Endodermal cell (in vitro differentiated cells): ENCODE measurements around the gene MYBPC2. TPM values are rescaled to one million over a fixed set of nuclear protein-coding genes. Genes with fewer than 3 reads are reported as not detected.

ENCODE experiments used
- DNase-seq: peaks from one replicate; pipeline ENCODE4 v3.0.0-alpha.2; 2017
- H3K27ac ChIP-seq: 2 replicates; pipeline ENCODE4 v1.5.1; 2013; ENCODE audit warnings: mild to moderate bottlenecking, low read depth, low read length, moderate library complexity
- H3K27me3 ChIP-seq: 2 replicates; pipeline ENCODE4 v1.6.1; 2013; ENCODE audit warnings: mild to moderate bottlenecking, low read length, moderate library complexity; ENCODE audit not compliant: insufficient read depth, control insufficient read depth, poor library complexity, severe bottlenecking
- H3K36me3 ChIP-seq: 2 replicates; pipeline ENCODE4 v1.7.0; 2013; ENCODE audit warnings: mild to moderate bottlenecking, low read length, moderate library complexity; ENCODE audit not compliant: control insufficient read depth, insufficient read depth
- H3K4me1 ChIP-seq: one replicate; pipeline ENCODE4 v1.7.0; 2013; ENCODE audit warnings: low read length; ENCODE audit not compliant: control insufficient read depth, insufficient read depth
- H3K4me3 ChIP-seq: 2 replicates; pipeline ENCODE4 v1.5.1; 2013; ENCODE audit warnings: mild to moderate bottlenecking, low read length, moderate library complexity
- H3K9ac ChIP-seq: 2 replicates; pipeline ENCODE4 v1.6.1; 2013; ENCODE audit warnings: mild to moderate bottlenecking, low read length, moderate library complexity; ENCODE audit not compliant: poor library complexity, severe bottlenecking; ENCODE audit errors: extremely low read depth
- H3K9me3 ChIP-seq: 2 replicates; pipeline ENCODE4 v1.6.1; 2013; ENCODE audit warnings: mild to moderate bottlenecking, low read length, moderate library complexity; ENCODE audit not compliant: control insufficient read depth
- H3K27ac Mint-ChIP-seq: 2 replicates; pipeline ENCODE4 v1.8.0; 2020; ENCODE audit warnings: mixed read lengths
- H3K27me3 Mint-ChIP-seq: 2 replicates; pipeline ENCODE4 v1.8.0; 2021; ENCODE audit warnings: mild to moderate bottlenecking, mixed read lengths; ENCODE audit not compliant: insufficient read depth
- H3K36me3 Mint-ChIP-seq: 2 replicates; pipeline ENCODE4 v1.8.0; 2020; ENCODE audit warnings: low read depth, mixed read lengths
- H3K4me1 Mint-ChIP-seq: 2 replicates; pipeline ENCODE4 v1.8.0; 2020; ENCODE audit warnings: mixed read lengths
- H3K4me3 Mint-ChIP-seq: 2 replicates; pipeline ENCODE4 v1.8.0; 2020; ENCODE audit warnings: mild to moderate bottlenecking, moderate library complexity, mixed read lengths
- H3K9me3 Mint-ChIP-seq: 2 replicates; pipeline ENCODE4 v1.8.0; 2020; ENCODE audit warnings: mild to moderate bottlenecking, mixed read lengths
- CTCF ChIP-seq: fragments of 200-600 bp; sonication (generic); conservative IDR thresholded peaks from 2 replicates; pipeline ENCODE4 v1.5.0; 2021; ENCODE audit warnings: antibody characterized with exemption, mild to moderate bottlenecking
- WGBS, 2 experiments: methylation state at CpG; one replicate each; pipeline versions ENCODE4 v1.1.5 to v1.1.7; 2013; ENCODE audit warnings: missing lambda C conversion rate in 2 of 2, mixed read lengths in 1 of 2; ENCODE audit not compliant: insufficient coverage in 1 of 2, insufficient read length in 1 of 2; 5-methylcytosine and 5-hydroxymethylcytosine counted together
- total RNA-seq, 2 donors: library from RNA; stranded (reverse); fragmentation: NEBNext Ultra II Directional in 1 of 2; extraction: Animal tissue kit (Norgen Biotek cat#: 25700) in 1 of 2; gene quantifications; 2 replicates in 1 of 2; 3 replicates in 1 of 2; pipeline ENCODE4 v1.2.1, GENCODE V29; 2021

The MYBPC2 gene
- total RNA-seq, 2 donors from 2014 or later: 1.9 to 2.3 TPM

- Mint-ChIP-seq H3K27ac (peak overlapping the region; percentile 88), H3K27me3 (peaks cover 32% of the 10 kb centered on the region), H3K9me3 (no peaks in the 10 kb centered on the region), H3K4me3 (peak overlapping the region; percentile 70), H3K36me3 (no peaks in the 10 kb centered on the region), H3K4me1 (peaks cover 1% of the 10 kb centered on the region)
- H3K9ac ChIP-seq: peak overlapping the region; percentile 38
- H3K27ac ChIP-seq: peak overlapping the region; percentile 97
- no peaks in the 10 kb centered on the region for H3K4me1 ChIP-seq
- no peaks in the 10 kb centered on the region for H3K9me3 ChIP-seq
- WGBS, 2 experiments: 75 to 86% methylated on average over 11 to 26 of the region's 26 CpGs
- DNase-seq: no peak
- H3K27me3 ChIP-seq: no peaks in the 10 kb centered on the region
- H3K4me3 ChIP-seq: peak overlapping the region; percentile 73
- no peak for TF ChIP-seq CTCF
- H3K36me3 ChIP-seq: no peaks in the 10 kb centered on the region
Measured at GRCh38 chr19:50510121-50510670, 77.5 kb downstream of the MYBPC2 start.

- H3K27ac ChIP-seq: peak overlapping the region; percentile 97
- no peaks in the 10 kb centered on the region for H3K9me3 ChIP-seq
- no peaks in the 10 kb centered on the region for H3K36me3 ChIP-seq
- peak overlapping the region; percentile 88 for H3K27ac Mint-ChIP-seq
- no peak for DNase-seq
- peak overlapping the region; percentile 38 for H3K9ac ChIP-seq
- H3K4me1 ChIP-seq: no peaks in the 10 kb centered on the region
- H3K4me3 ChIP-seq: peak overlapping the region; percentile 73
- H3K9me3 Mint-ChIP-seq: no peaks in the 10 kb centered on the region
- WGBS, 2 experiments: 25 to 38% methylated on average over 7 to 10 of the region's 10 CpGs
- TF ChIP-seq CTCF: no peak
- peaks cover 34% of the 10 kb centered on the region for H3K27me3 Mint-ChIP-seq
- H3K4me1 Mint-ChIP-seq: peaks cover 1% of the 10 kb centered on the region
- H3K4me3 Mint-ChIP-seq: peak overlapping the region; percentile 70
- H3K27me3 ChIP-seq: no peaks in the 10 kb centered on the region
- H3K36me3 Mint-ChIP-seq: no peaks in the 10 kb centered on the region
Measured at GRCh38 chr19:50510700-50511068, 78.0 kb downstream of the MYBPC2 start.

- peak within 1 kb of the TSS; percentile 70 for H3K4me3 Mint-ChIP-seq
- no peaks in the 10 kb centered on the region for H3K27me3 ChIP-seq
Measured at GRCh38 chr19:50511069-50511822, 78.6 kb downstream of the MYBPC2 start, which contains the start of gene JOSD2. Gene JOSD2 (minus strand): TSS chr19:50511191. CDS start chr19:50510431, 760 bp downstream.

More at GRCh38 chr19:50511069-50511822, 78.6 kb downstream of the MYBPC2 start, which contains the start of gene JOSD2:
- Histone ChIP-seq H3K9ac (peak within 1 kb of the TSS; percentile 38), H3K36me3 (no peaks in the 10 kb centered on the region), H3K4me3 (peak within 1 kb of the TSS; percentile 73), H3K4me1 (no peaks in the 10 kb centered on the region), H3K9me3 (no peaks in the 10 kb centered on the region), H3K27ac (peak within 1 kb of the TSS; percentile 97)
- 27 to 38% methylated on average over 23 to 69 of the region's 69 CpGs for WGBS, 2 experiments
- peak within 1 kb of the TSS; percentile 94 for H3K27ac Mint-ChIP-seq
- peaks cover 37% of the 10 kb centered on the region for H3K27me3 Mint-ChIP-seq
- no peaks in the 10 kb centered on the region for H3K36me3 Mint-ChIP-seq
- TF ChIP-seq CTCF: no peak
- DNase-seq: peak; percentile 98
- H3K4me1 Mint-ChIP-seq: peaks cover 1% of the 10 kb centered on the region
- H3K9me3 Mint-ChIP-seq: no peaks in the 10 kb centered on the region
